K562 (cell line): ENCODE data around the gene PLXNA2.

Source experiments
- ARNT ChIP-seq, 2 experiments: fragments of 450-650 bp; IDR thresholded peaks; 2 replicates each; pipeline ENCODE4 v1.6.1; 2016; ENCODE audit warnings: mild to moderate bottlenecking in 1 of 2
- ATF4 ChIP-seq: fragments of 450-650 bp; formaldehyde crosslinking; IDR thresholded peaks from 2 replicates; pipeline ENCODE4 v1.4.0; 2022; ENCODE audit warnings: mild to moderate bottlenecking, moderate library complexity
- BRF1 ChIP-seq: IDR thresholded peaks from 3 replicates; pipeline ENCODE4 v1.6.1; 2011; ENCODE audit warnings: borderline replicate concordance, mild to moderate bottlenecking; ENCODE audit not compliant: insufficient read length; ENCODE audit errors: extremely low read depth
- CTCF ChIP-seq, 3 experiments: IDR thresholded peaks in 2 of 3; conservative IDR thresholded peaks in 1 of 3; 2 replicates each; pipeline ENCODE4 v1.5.1; 2011 to 2012; ENCODE audit warnings: low read length in 3 of 3, mild to moderate bottlenecking in 3 of 3, control low read depth in 2 of 3, improper control_type of control experiment in 1 of 3, inconsistent platforms in 1 of 3, low read depth in 1 of 3, mixed read lengths in 1 of 3, moderate library complexity in 1 of 3; ENCODE audit not compliant: insufficient read depth in 2 of 3
- EZH2 ChIP-seq: IDR thresholded peaks from 2 replicates; pipeline ENCODE4 v1.6.1; 2012; ENCODE audit warnings: low read depth, mild to moderate bottlenecking, inconsistent platforms, low read length, borderline replicate concordance
- GATAD2B ChIP-seq: fragments of 450-650 bp; IDR thresholded peaks from 2 replicates; pipeline ENCODE4 v1.6.1; 2017; ENCODE audit warnings: mild to moderate bottlenecking, borderline replicate concordance
- GTF2E2 ChIP-seq: fragments of 200-800 bp; sonication (Bioruptor generic); IDR thresholded peaks from 2 replicates; pipeline ENCODE4 v1.6.1; 2016; ENCODE audit warnings: missing genetic modification characterization, missing compliant biosample characterization
- MAX ChIP-seq: sonication (generic); formaldehyde crosslinking; IDR thresholded peaks from 2 replicates; pipeline ENCODE4 v1.9.0; 2022; ENCODE audit warnings: mild to moderate bottlenecking, missing genetic modification reagents
- MYC ChIP-seq, 2 experiments: fragments of 250-450 bp in 1 of 2; sonication (Bioruptor Pico) in 1 of 2; IDR thresholded peaks; 2 replicates each; pipeline versions ENCODE4 v1.5.1 to v1.6.1; 2012 to 2021; ENCODE audit warnings: low read depth in 2 of 2, borderline replicate concordance in 1 of 2, improper control_type of control experiment in 1 of 2, low read length in 1 of 2, mild to moderate bottlenecking in 1 of 2, moderate library complexity in 1 of 2
- PKNOX1 ChIP-seq: fragments of 450-650 bp; IDR thresholded peaks from 2 replicates; pipeline ENCODE4 v1.6.1; 2016
- POLR2A ChIP-seq: fragments of 450-650 bp; conservative IDR thresholded peaks from 2 replicates; pipeline ENCODE4 v1.6.1; 2016
- POLR2AphosphoS2 ChIP-seq: IDR thresholded peaks from 2 replicates; pipeline ENCODE4 v1.6.1; 2012; ENCODE audit warnings: low read length, improper control_type of control experiment
- RCOR1 ChIP-seq, 2 experiments: IDR thresholded peaks; 2 replicates each; pipeline ENCODE4 v1.6.1; 2012; ENCODE audit warnings: low read depth in 2 of 2, low read length in 2 of 2, borderline replicate concordance in 1 of 2, improper control_type of control experiment in 1 of 2
- ZBTB11 ChIP-seq, 3 experiments: fragments of 200-800 bp in 1 of 3; fragments of 250-450 bp in 1 of 3; fragments of 450-650 bp in 1 of 3; sonication (Bioruptor Pico) in 1 of 3; sonication (Bioruptor generic) in 1 of 3; formaldehyde crosslinking in 1 of 3; IDR thresholded peaks; 2 replicates each; pipeline versions ENCODE4 v1.6.1 to v1.8.0; 2016 to 2022; ENCODE audit warnings: mild to moderate bottlenecking in 2 of 3, missing genetic modification characterization in 2 of 3, missing compliant biosample characterization in 1 of 3, moderate library complexity in 1 of 3

- TF ChIP-seq MYC (IDR thresholded peaks at IDR 0.05; ENCODE audit: low read depth, low read length), result no peak
- TF ChIP-seq MYC (CRISPR knock-in tag; IDR thresholded peaks at IDR 0.05; ENCODE audit: borderline replicate concordance, low read depth), result no peak
- no peak for TF ChIP-seq POLR2AphosphoS2
- no peak for TF ChIP-seq ARNT (IDR thresholded peaks at IDR 0.05)
- no peak for TF ChIP-seq MAX (CRISPR knock-in tag)
- TF ChIP-seq CTCF (IDR thresholded peaks at IDR 0.05 in 2 of 3, conservative IDR thresholded peaks at IDR 0.05 in 1 of 3; ENCODE audit: insufficient read depth in 2 of 3, low read depth in 1 of 3, low read length in 3 of 3), result no peak
- TF ChIP-seq RCOR1 (IDR thresholded peaks at IDR 0.05; ENCODE audit: borderline replicate concordance in 1 of 2, low read depth in 2 of 2, low read length in 2 of 2), result no peak
- TF ChIP-seq ATF4 (CRISPR knock-in tag), result no peak
- no peak for TF ChIP-seq ZBTB11 (CRISPR knock-in tag; IDR thresholded peaks at IDR 0.05)
- no peak for TF ChIP-seq BRF1
- TF ChIP-seq GTF2E2, result no peak
- no peak for TF ChIP-seq PKNOX1
- TF ChIP-seq EZH2, result no peak
- TF ChIP-seq GATAD2B, result no peak
- TF ChIP-seq POLR2A, result no peak
Measured at GRCh38 chr1:208015255-208015654, 228.9 kb downstream of the PLXNA2 start.
